Neural cell (in vitro differentiated cells): Measurements from ENCODE around the gene HOXB1. TPM values are rescaled to one million over a fixed set of nuclear protein-coding genes. Genes with fewer than 3 reads are reported as not detected.

Experiments
- H2AFZ ChIP-seq: fragments of 200-600, 300-800 bp; sonication (generic), shearing (Covaris generic); 2 replicates; pipeline ENCODE4 v1.6.0; 2014; ENCODE audit warnings: low read depth, mild to moderate bottlenecking, antibody characterized with exemption, low read length, moderate library complexity
- H3F3A ChIP-seq: fragments of 200-600 bp; shearing (Covaris generic); 2 replicates; pipeline ENCODE4 v1.6.1; 2016; ENCODE audit warnings: mild to moderate bottlenecking, moderate library complexity, mixed read lengths, antibody characterized with exemption, low read length; ENCODE audit not compliant: insufficient read depth, poor library complexity, severe bottlenecking
- H3K27ac ChIP-seq: fragments of 200-600, 300-800 bp; sonication (generic), shearing (Covaris generic); 2 replicates; pipeline ENCODE4 v1.5.1; 2014; ENCODE audit warnings: mild to moderate bottlenecking, low read length, moderate library complexity
- H3K27me3 ChIP-seq: fragments of 300-800, 200-600 bp; sonication (generic), shearing (Covaris generic); 2 replicates; pipeline ENCODE4 v1.6.0; 2014; ENCODE audit warnings: mild to moderate bottlenecking, low read depth, low read length, moderate library complexity; ENCODE audit not compliant: insufficient read depth
- H3K36me3 ChIP-seq: fragments of 300-800, 200-600 bp; sonication (generic), shearing (Covaris generic); 2 replicates; pipeline ENCODE4 v1.5.1; 2014; ENCODE audit warnings: mild to moderate bottlenecking, antibody characterized with exemption, low read length, moderate library complexity; ENCODE audit not compliant: insufficient read depth
- H3K4me2 ChIP-seq: fragments of 300-800, 200-600 bp; sonication (generic), shearing (Covaris generic); 2 replicates; pipeline ENCODE4 v1.6.0; 2014; ENCODE audit warnings: mild to moderate bottlenecking, low read length
- H3K4me3 ChIP-seq: fragments of 300-800, 200-600 bp; sonication (generic), shearing (Covaris generic); 2 replicates; pipeline ENCODE4 v1.5.1; 2014; ENCODE audit warnings: mild to moderate bottlenecking, low read length, moderate library complexity
- H3K79me2 ChIP-seq: fragments of 200-600 bp; shearing (Covaris generic); replicated peaks from 2 replicates; pipeline ENCODE4 v1.6.0; 2014; ENCODE audit warnings: mild to moderate bottlenecking, low read length, moderate library complexity; ENCODE audit not compliant: insufficient read depth
- H3K9ac ChIP-seq: fragments of 300-800, 200-600 bp; sonication (generic), shearing (Covaris generic); 2 replicates; pipeline ENCODE4 v1.6.1; 2016; ENCODE audit warnings: mild to moderate bottlenecking, low read length, mixed read lengths
- H3K9me2 ChIP-seq: fragments of 200-600 bp; shearing (Covaris generic); 2 replicates; pipeline ENCODE4 v1.6.1; 2016; ENCODE audit warnings: mild to moderate bottlenecking, low read length, mixed read lengths; ENCODE audit not compliant: insufficient read depth
- H3K9me3 ChIP-seq: fragments of 200-600, 300-800 bp; sonication (generic), shearing (Covaris generic); 2 replicates; pipeline ENCODE4 v1.6.1; 2016; ENCODE audit warnings: mild to moderate bottlenecking, mixed run types, low read length, moderate library complexity, mixed read lengths
- H4K20me1 ChIP-seq: fragments of 200-600 bp; shearing (Covaris generic); 2 replicates; pipeline ENCODE4 v1.6.1; 2016; ENCODE audit warnings: mild to moderate bottlenecking, mixed run types; ENCODE audit not compliant: insufficient read depth
- EP300 ChIP-seq: fragments of 450-650 bp; conservative IDR thresholded peaks from 2 replicates; pipeline ENCODE4 v1.6.1; 2014; ENCODE audit warnings: antibody characterized with exemption, mild to moderate bottlenecking, moderate library complexity; ENCODE audit not compliant: poor library complexity, severe bottlenecking
- EZH2 ChIP-seq: fragments of 200-600, 300-800 bp; shearing (Covaris generic), sonication (generic); IDR thresholded peaks from 2 replicates; pipeline ENCODE4 v1.6.1; 2014; ENCODE audit warnings: antibody characterized with exemption, low read length, borderline replicate concordance, mild to moderate bottlenecking; ENCODE audit not compliant: insufficient read depth, poor library complexity, severe bottlenecking
- MXI1 ChIP-seq: fragments of 450-650 bp; conservative IDR thresholded peaks from 2 replicates; pipeline ENCODE4 v1.6.1; 2014; ENCODE audit warnings: antibody characterized with exemption, mild to moderate bottlenecking; ENCODE audit not compliant: poor library complexity, severe bottlenecking
- POLR2AphosphoS5 ChIP-seq: IDR thresholded peaks from 2 replicates; pipeline ENCODE4 v1.6.1; 2012
- RAD21 ChIP-seq: fragments of 450-650 bp; conservative IDR thresholded peaks from 2 replicates; pipeline ENCODE4 v1.6.1; 2014; ENCODE audit warnings: antibody characterized with exemption, mild to moderate bottlenecking, moderate library complexity
- SMC3 ChIP-seq: fragments of 450-650 bp; conservative IDR thresholded peaks from 2 replicates; pipeline ENCODE4 v1.6.1; 2014; ENCODE audit warnings: antibody characterized with exemption, mild to moderate bottlenecking, moderate library complexity; ENCODE audit not compliant: poor library complexity
- TAF1 ChIP-seq: IDR thresholded peaks from 2 replicates; pipeline ENCODE4 v1.6.1; 2012; ENCODE audit warnings: low read depth
- polyA plus RNA-seq: library from polyadenylated mRNA; depleted of rRNA; stranded (reverse); fragments of >200 nt; gene quantifications from 2 replicates; pipeline ENCODE4 v1.2.3, GENCODE V29; 2014
- TF ChIP-seq, protein P1 (sequence below): IDR thresholded peaks from 2 replicates; pipeline ENCODE4 v1.6.1; 2012; ENCODE audit warnings: borderline replicate concordance
- TF ChIP-seq, protein P2 (sequence below): fragments of 450-650 bp; IDR thresholded peaks from 2 replicates; pipeline ENCODE4 v1.5.1; 2014; ENCODE audit warnings: antibody characterized with exemption, mild to moderate bottlenecking, moderate library complexity; ENCODE audit not compliant: poor library complexity, severe bottlenecking

The HOXB1 gene
- polyA plus RNA-seq, 1 donor from 2014 or later: not detected

GRCh38 chr17:48532261-48532660 is 1.4 kb upstream of the HOXB1 start:
- peaks cover 88% of the 10 kb centered on the region for H3K27me3 ChIP-seq
- H3K79me2 ChIP-seq: no peaks in the 10 kb centered on the region
- H4K20me1 ChIP-seq: no peaks in the 10 kb centered on the region
- H3K36me3 ChIP-seq: no peaks in the 10 kb centered on the region
- no peak overlapping the region for H3K4me2 ChIP-seq
- H3K4me3 ChIP-seq: no peak overlapping the region
- H3K27ac ChIP-seq: no peak overlapping the region
- TF ChIP-seq, protein P1, sequence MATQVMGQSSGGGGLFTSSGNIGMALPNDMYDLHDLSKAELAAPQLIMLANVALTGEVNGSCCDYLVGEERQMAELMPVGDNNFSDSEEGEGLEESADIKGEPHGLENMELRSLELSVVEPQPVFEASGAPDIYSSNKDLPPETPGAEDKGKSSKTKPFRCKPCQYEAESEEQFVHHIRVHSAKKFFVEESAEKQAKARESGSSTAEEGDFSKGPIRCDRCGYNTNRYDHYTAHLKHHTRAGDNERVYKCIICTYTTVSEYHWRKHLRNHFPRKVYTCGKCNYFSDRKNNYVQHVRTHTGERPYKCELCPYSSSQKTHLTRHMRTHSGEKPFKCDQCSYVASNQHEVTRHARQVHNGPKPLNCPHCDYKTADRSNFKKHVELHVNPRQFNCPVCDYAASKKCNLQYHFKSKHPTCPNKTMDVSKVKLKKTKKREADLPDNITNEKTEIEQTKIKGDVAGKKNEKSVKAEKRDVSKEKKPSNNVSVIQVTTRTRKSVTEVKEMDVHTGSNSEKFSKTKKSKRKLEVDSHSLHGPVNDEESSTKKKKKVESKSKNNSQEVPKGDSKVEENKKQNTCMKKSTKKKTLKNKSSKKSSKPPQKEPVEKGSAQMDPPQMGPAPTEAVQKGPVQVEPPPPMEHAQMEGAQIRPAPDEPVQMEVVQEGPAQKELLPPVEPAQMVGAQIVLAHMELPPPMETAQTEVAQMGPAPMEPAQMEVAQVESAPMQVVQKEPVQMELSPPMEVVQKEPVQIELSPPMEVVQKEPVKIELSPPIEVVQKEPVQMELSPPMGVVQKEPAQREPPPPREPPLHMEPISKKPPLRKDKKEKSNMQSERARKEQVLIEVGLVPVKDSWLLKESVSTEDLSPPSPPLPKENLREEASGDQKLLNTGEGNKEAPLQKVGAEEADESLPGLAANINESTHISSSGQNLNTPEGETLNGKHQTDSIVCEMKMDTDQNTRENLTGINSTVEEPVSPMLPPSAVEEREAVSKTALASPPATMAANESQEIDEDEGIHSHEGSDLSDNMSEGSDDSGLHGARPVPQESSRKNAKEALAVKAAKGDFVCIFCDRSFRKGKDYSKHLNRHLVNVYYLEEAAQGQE: no peak
- no peak for TF ChIP-seq EZH2
- TF ChIP-seq, protein P2, sequence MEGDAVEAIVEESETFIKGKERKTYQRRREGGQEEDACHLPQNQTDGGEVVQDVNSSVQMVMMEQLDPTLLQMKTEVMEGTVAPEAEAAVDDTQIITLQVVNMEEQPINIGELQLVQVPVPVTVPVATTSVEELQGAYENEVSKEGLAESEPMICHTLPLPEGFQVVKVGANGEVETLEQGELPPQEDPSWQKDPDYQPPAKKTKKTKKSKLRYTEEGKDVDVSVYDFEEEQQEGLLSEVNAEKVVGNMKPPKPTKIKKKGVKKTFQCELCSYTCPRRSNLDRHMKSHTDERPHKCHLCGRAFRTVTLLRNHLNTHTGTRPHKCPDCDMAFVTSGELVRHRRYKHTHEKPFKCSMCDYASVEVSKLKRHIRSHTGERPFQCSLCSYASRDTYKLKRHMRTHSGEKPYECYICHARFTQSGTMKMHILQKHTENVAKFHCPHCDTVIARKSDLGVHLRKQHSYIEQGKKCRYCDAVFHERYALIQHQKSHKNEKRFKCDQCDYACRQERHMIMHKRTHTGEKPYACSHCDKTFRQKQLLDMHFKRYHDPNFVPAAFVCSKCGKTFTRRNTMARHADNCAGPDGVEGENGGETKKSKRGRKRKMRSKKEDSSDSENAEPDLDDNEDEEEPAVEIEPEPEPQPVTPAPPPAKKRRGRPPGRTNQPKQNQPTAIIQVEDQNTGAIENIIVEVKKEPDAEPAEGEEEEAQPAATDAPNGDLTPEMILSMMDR: no peak
- TF ChIP-seq SMC3: no peak
- TF ChIP-seq POLR2AphosphoS5: no peak
- no peak for TF ChIP-seq TAF1
- TF ChIP-seq MXI1: no peak
- TF ChIP-seq RAD21: no peak
- no peak for TF ChIP-seq EP300
- H3F3A ChIP-seq: no peaks in the 10 kb centered on the region
- no peak overlapping the region for H2AFZ ChIP-seq
- H3K9ac ChIP-seq: no peak overlapping the region
- no peaks in the 10 kb centered on the region for H3K9me2 ChIP-seq
- H3K9me3 ChIP-seq: no peaks in the 10 kb centered on the region

DNA sequence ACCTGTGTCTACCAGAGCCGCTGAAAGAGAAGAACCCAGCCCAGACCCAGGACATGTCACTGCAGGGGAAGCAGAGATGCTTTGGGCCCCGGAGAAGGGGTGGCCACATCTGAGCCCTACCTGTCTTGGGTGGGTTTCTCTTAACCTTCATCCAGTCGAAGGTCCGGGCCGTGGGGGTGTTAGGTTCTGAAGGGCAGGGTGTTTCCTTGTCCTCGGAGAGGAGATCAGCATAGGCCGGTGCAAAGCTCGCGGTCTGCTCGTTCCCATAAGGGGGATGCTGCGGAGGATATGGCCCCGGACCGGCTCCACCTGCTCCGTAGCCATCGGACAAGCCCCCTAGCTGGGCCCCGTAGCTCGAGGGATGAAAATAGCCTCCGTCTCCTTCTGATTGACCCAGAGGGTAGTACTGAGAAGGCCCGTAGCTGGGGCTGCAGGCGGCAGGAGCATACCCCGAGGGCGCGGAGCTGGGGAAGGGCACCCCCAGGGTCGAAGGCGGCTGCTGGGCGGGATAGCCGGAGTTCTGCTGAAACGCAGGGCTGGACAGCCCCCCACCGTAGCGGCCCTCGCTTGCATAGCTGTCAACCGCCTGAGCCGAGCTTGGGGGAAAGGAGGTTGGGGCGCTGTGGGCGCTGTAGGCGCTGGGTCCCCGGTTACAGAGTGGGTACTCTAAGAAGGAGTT is 464 bp downstream of the HOXB1 start:
- no peaks in the 10 kb centered on the region for H3K79me2 ChIP-seq
- no peaks in the 10 kb centered on the region for H3F3A ChIP-seq
- H2AFZ ChIP-seq: no peak overlapping the region
- no peaks in the 10 kb centered on the region for H3K36me3 ChIP-seq
- H3K4me2 ChIP-seq: no peak overlapping the region
- H3K9ac ChIP-seq: no peak overlapping the region
- TF ChIP-seq POLR2AphosphoS5 (no peak), SMC3 (no peak), TAF1 (no peak), RAD21 (no peak), EZH2 (no peak), EP300 (no peak), MXI1 (no peak)
- TF ChIP-seq, protein P2: no peak
- TF ChIP-seq, protein P1: no peak
- no peak overlapping the region for H3K4me3 ChIP-seq
- no peak overlapping the region for H3K27ac ChIP-seq
- no peaks in the 10 kb centered on the region for H3K9me2 ChIP-seq
- H3K9me3 ChIP-seq: no peaks in the 10 kb centered on the region
- H3K27me3 ChIP-seq: peaks cover 90% of the 10 kb centered on the region
- H4K20me1 ChIP-seq: no peaks in the 10 kb centered on the region
